Endothelial cell of umbilical vein (primary cell): ENCODE results near the gene PIK3R2. TPM values are rescaled to one million over a fixed set of nuclear protein-coding genes. Genes with fewer than 3 reads are reported as not detected.

Experiments used
- BruUV-seq: library from RNA; stranded (reverse); fragments of 400-500 nt; replicated peaks from 2 replicates; lab custom pipeline; 2021; lab: Mats Ljungman, UMichigan
- CTCF ChIA-PET: fragments of 300-600, 350-600 bp; sonication (Branson Sonifier 250); formaldehyde crosslinking; loops from one replicate; lab custom pipeline; 2021; ENCODE audit warnings: antibody characterized with exemption, inconsistent platforms; lab: Charles Lee
- POLR2A ChIA-PET: fragments of 300-600, 350-600 bp; sonication (Branson Sonifier 250); formaldehyde crosslinking; loops from one replicate; lab custom pipeline; 2021; ENCODE audit warnings: antibody characterized with exemption, inconsistent platforms; lab: Charles Lee
- DNase-seq: peaks from one replicate; pipeline ENCODE4 v3.0.0-alpha.2; 2011; ENCODE audit warnings: low read depth, low spot score
- FAIRE-seq: peaks from 2 replicates; lab custom pipeline; 2011; peaks lifted over from hg19 to GRCh38; lab: Jason Lieb, UNC
- H2AFZ ChIP-seq: 2 replicates; pipeline ENCODE4 v1.6.0; 2012; ENCODE audit warnings: low read depth, low read length, control low read depth, inconsistent platforms
- H3K27ac ChIP-seq: 2 replicates; pipeline ENCODE4 v1.5.1; 2011; ENCODE audit warnings: low read depth, mild to moderate bottlenecking, control low read depth, low read length, moderate library complexity; ENCODE audit not compliant: insufficient read depth
- H3K27me3 ChIP-seq, 2 experiments: 2 replicates each; pipeline versions ENCODE4 v1.6.0 to v1.6.1; 2011; ENCODE audit warnings: low read length in 2 of 2, mixed read lengths in 1 of 2; ENCODE audit not compliant: control insufficient read depth in 2 of 2, insufficient read depth in 2 of 2
- H3K36me3 ChIP-seq, 2 experiments: 2 replicates in 1 of 2; 3 replicates in 1 of 2; pipeline ENCODE4 v1.5.1; 2011; ENCODE audit warnings: low read length in 2 of 2, mild to moderate bottlenecking in 1 of 2, moderate library complexity in 1 of 2; ENCODE audit not compliant: control insufficient read depth in 2 of 2, insufficient read depth in 2 of 2; ENCODE audit errors: extremely low read depth in 1 of 2
- H3K4me1 ChIP-seq: 3 replicates; pipeline ENCODE4 v1.5.1; 2011; ENCODE audit warnings: mild to moderate bottlenecking, low read length; ENCODE audit not compliant: control insufficient read depth, insufficient read depth; ENCODE audit errors: extremely low read depth
- H3K4me2 ChIP-seq: 2 replicates; pipeline ENCODE4 v1.6.1; 2011; ENCODE audit warnings: low read length, control low read depth, mixed read lengths; ENCODE audit not compliant: insufficient read depth
- H3K4me3 ChIP-seq, 3 experiments: fragments of 200-600 bp in 1 of 3; sonication (generic), shearing (Covaris generic) in 1 of 3; replicated peaks in 1 of 3; 2 replicates each; pipeline ENCODE4 v1.5.1; 2011 to 2016; ENCODE audit warnings: control low read depth in 3 of 3, low read length in 3 of 3, mild to moderate bottlenecking in 2 of 3, inconsistent platforms in 1 of 3, low read depth in 1 of 3, moderate library complexity in 1 of 3; ENCODE audit not compliant: insufficient read depth in 1 of 3
- H3K79me2 ChIP-seq: 2 replicates; pipeline ENCODE4 v1.6.0; 2012; ENCODE audit warnings: low read length, inconsistent platforms; ENCODE audit not compliant: control insufficient read depth, insufficient read depth
- H3K9ac ChIP-seq: replicated peaks from 2 replicates; pipeline ENCODE3; 2011; ENCODE audit warnings: low read length, control low read depth; ENCODE audit not compliant: insufficient read depth; ENCODE audit errors: extremely low read depth
- H3K9me1 ChIP-seq: replicated peaks from 3 replicates; pipeline ENCODE4 v1.6.0; 2011; ENCODE audit warnings: mild to moderate bottlenecking, low read length; ENCODE audit not compliant: control insufficient read depth, insufficient read depth; ENCODE audit errors: extremely low read depth
- H3K9me3 ChIP-seq: replicated peaks from 2 replicates; pipeline ENCODE4 v1.5.1; 2012; ENCODE audit warnings: low read length, inconsistent platforms; ENCODE audit not compliant: control insufficient read depth, insufficient read depth
- H4K20me1 ChIP-seq: replicated peaks from 2 replicates; pipeline ENCODE3; 2011; ENCODE audit warnings: mild to moderate bottlenecking, low read length; ENCODE audit not compliant: control insufficient read depth, insufficient read depth; ENCODE audit errors: extremely low read depth
- EZH2 ChIP-seq: IDR thresholded peaks from 2 replicates; pipeline ENCODE4 v1.6.1; 2012; ENCODE audit warnings: borderline replicate concordance, low read depth, mild to moderate bottlenecking, moderate library complexity, low read length, inconsistent platforms; ENCODE audit not compliant: severe bottlenecking
- FOS ChIP-seq: IDR thresholded peaks from 2 replicates; pipeline ENCODE4 v1.6.1; 2011; ENCODE audit warnings: mild to moderate bottlenecking, low read length, moderate library complexity, borderline replicate concordance; ENCODE audit not compliant: insufficient read depth
- GATA2 ChIP-seq: IDR thresholded peaks from 2 replicates; pipeline ENCODE4 v1.7.0; 2011; ENCODE audit warnings: low read depth, mild to moderate bottlenecking, moderate library complexity, mixed read lengths, low read length; ENCODE audit not compliant: insufficient read length, insufficient read depth
- JUN ChIP-seq: IDR thresholded peaks from 2 replicates; pipeline ENCODE4 v1.6.1; 2011; ENCODE audit warnings: borderline replicate concordance, low read depth; ENCODE audit not compliant: insufficient read length, insufficient read depth
- MYC ChIP-seq: IDR thresholded peaks from one replicate; pipeline ENCODE4 v1.6.1; 2011; ENCODE audit warnings: mild to moderate bottlenecking, low read depth, low read length
- POLR2A ChIP-seq: IDR thresholded peaks from 2 replicates; pipeline ENCODE4 v1.6.1; 2012; ENCODE audit warnings: low read depth, mild to moderate bottlenecking, control low read depth, low read length
- POLR2AphosphoS5 ChIP-seq: IDR thresholded peaks from 2 replicates; pipeline ENCODE4 v1.6.1; 2012; ENCODE audit warnings: low read depth, mild to moderate bottlenecking, control low read depth, low read length, moderate library complexity; ENCODE audit not compliant: insufficient read depth
- dilution Hi-C: fragments of 300-500 bp; cut with MboI; formaldehyde crosslinking; loops from one replicate; pipeline ENCODE4 v1.15.0; 2019; ENCODE audit warnings: low sequenced_read_pairs; ENCODE audit not compliant: extremely low pct_ligation_motif_present
- intact Hi-C: fragments of 100-400 bp; cut with micrococcal nuclease; formaldehyde crosslinking; loops from one replicate; pipeline ENCODE4 v1.10.0; 2022
- polyA plus RNA-seq, 4 experiments: library from polyadenylated mRNA; depleted of rRNA in 3 of 4; stranded (reverse) in 3 of 4; unstranded in 1 of 4; fragments of >200 nt; gene quantifications; 2 replicates each; pipeline versions ENCODE4 v1.2.1 to v1.2.3, GENCODE V29; 2011 to 2012; ENCODE audit warnings: missing spikeins in 1 of 4
- total RNA-seq: library from RNA; stranded (reverse); gene quantifications from 2 replicates; pipeline ENCODE4 v1.2.3, GENCODE V29; 2021
- TF ChIP-seq, protein P1 (sequence below), 2 donors: IDR thresholded peaks; 1 replicate in 1 of 2; 2 replicates in 1 of 2; pipeline ENCODE4 v1.5.1; 2011; ENCODE audit warnings: low read length in 2 of 2, mild to moderate bottlenecking in 2 of 2, moderate library complexity in 2 of 2, control low read depth in 1 of 2, inconsistent platforms in 1 of 2, low read depth in 1 of 2; ENCODE audit not compliant: insufficient read depth in 1 of 2; ENCODE audit errors: extremely low read depth in 1 of 2
- TF ChIP-seq, protein P2 (sequence below): IDR thresholded peaks from 2 replicates; pipeline ENCODE4 v1.6.1; 2011; ENCODE audit not compliant: insufficient read depth, insufficient read length

PIK3R2 gene
- total and polyA plus RNA-seq, 2 donors (not counting 3 experiments of a cell fraction or from before 2014, with no cell fraction given), result 8.1 to 15.2 TPM

DNA sequence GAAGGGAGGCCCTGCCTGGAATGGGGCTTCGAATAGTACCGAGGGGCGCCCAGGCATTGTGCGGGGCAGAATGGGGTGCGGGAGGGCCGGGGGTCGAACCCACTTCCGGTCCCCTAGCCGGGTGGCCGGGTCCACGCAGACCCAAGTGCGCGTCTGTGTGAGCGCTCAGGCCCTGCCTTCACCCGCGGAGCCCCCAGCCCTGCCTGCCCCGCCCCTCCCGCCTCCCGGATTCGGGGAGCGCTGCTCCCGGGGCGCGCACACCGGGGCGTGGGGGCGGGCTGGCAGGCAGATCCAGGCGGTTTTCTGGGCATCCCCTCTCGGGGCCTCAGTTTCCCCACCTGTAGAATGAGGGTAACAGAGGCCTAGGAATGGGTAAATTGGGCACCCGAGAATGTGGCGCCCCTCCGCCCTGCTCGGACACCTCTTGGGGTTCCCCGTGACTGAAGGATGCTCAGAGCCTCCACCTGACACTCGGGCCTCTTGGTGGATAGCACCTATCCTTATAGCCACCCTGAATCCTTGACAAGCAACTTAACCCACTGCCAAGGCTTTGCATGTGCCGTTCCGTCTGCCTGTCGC lies 682 bp downstream of the PIK3R2 start:
- peak overlapping the region; percentile 99 for H3K9ac ChIP-seq
- H3K36me3 ChIP-seq, result peaks cover 0 to 4% of the 10 kb centered on the region in 2 experiments
- TF ChIP-seq EZH2 (no peak), POLR2AphosphoS5 (no peak), MYC (no peak), POLR2A (no peak), JUN (no peak), GATA2 (no peak), FOS (no peak)
- TF ChIP-seq, protein P1, sequence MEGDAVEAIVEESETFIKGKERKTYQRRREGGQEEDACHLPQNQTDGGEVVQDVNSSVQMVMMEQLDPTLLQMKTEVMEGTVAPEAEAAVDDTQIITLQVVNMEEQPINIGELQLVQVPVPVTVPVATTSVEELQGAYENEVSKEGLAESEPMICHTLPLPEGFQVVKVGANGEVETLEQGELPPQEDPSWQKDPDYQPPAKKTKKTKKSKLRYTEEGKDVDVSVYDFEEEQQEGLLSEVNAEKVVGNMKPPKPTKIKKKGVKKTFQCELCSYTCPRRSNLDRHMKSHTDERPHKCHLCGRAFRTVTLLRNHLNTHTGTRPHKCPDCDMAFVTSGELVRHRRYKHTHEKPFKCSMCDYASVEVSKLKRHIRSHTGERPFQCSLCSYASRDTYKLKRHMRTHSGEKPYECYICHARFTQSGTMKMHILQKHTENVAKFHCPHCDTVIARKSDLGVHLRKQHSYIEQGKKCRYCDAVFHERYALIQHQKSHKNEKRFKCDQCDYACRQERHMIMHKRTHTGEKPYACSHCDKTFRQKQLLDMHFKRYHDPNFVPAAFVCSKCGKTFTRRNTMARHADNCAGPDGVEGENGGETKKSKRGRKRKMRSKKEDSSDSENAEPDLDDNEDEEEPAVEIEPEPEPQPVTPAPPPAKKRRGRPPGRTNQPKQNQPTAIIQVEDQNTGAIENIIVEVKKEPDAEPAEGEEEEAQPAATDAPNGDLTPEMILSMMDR (IDR thresholded peaks at IDR 0.05; ENCODE audit: extremely low read depth in 1 of 2, insufficient read depth in 1 of 2, low read depth in 1 of 2, low read length in 2 of 2), result no peak
- TF ChIP-seq, protein P2, sequence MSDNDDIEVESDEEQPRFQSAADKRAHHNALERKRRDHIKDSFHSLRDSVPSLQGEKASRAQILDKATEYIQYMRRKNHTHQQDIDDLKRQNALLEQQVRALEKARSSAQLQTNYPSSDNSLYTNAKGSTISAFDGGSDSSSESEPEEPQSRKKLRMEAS, result no peak
- H3K4me2 ChIP-seq, result peak overlapping the region; percentile 57
- no TSS peak for BruUV-seq
- H3K9me3 ChIP-seq, result no peaks in the 10 kb centered on the region
- ChIA-PET POLR2A (no interaction called here), CTCF (no interaction called here)
- H3K27me3 ChIP-seq, result no peaks in the 10 kb centered on the region
- H3K4me3 ChIP-seq, result peak overlapping the region; percentile 43 to 75 (median 53)
- FAIRE-seq (no peak), DNase-seq (no peak)
- H4K20me1 ChIP-seq, result no peaks in the 10 kb centered on the region
- intact Hi-C loops, result loop anchor here (2.0 kb wide), 2 partner anchors 39 to 51 kb away; partner anchors contain the start of genes MPV17L2 and RAB3A
- H2AFZ ChIP-seq, result peak overlapping the region; percentile 66
- dilution Hi-C loops, result no loop called here
- peaks cover 11% of the 10 kb centered on the region for H3K79me2 ChIP-seq
- peak overlapping the region; percentile 88 for H3K27ac ChIP-seq
- peaks cover 23% of the 10 kb centered on the region for H3K4me1 ChIP-seq
- no peaks in the 10 kb centered on the region for H3K9me1 ChIP-seq
